Fibroblast of skin of abdomen (primary cell): ENCODE results near the gene EGFR.

Experiments used
- DNase-seq: peaks from one replicate; pipeline ENCODE4 v3.0.0-alpha.2; 2013

EGFR gene

DNA sequence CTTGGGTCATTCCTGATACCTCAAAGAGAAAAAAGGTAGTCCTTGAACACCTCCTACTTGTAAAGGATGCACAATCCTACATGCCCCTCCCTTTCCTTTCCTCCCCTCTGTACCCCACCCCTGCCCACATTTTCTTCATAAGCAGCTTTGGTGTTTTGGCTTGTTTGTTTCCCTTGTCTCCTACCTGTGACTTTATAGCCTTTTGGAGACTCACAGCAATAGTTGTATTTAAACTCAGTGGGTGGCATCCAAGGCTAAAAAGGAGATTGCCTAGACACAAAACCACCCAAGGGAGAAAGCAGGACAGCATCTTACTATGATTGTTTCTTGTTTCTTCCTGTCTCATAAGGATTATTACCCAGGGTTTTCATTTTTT lies 63.4 kb downstream of the EGFR start:
- no peak for DNase-seq

GRCh38 chr7:55083206-55083605 lies 64.4 kb downstream of the EGFR start:
- DNase-seq = peak; percentile 91

DNA sequence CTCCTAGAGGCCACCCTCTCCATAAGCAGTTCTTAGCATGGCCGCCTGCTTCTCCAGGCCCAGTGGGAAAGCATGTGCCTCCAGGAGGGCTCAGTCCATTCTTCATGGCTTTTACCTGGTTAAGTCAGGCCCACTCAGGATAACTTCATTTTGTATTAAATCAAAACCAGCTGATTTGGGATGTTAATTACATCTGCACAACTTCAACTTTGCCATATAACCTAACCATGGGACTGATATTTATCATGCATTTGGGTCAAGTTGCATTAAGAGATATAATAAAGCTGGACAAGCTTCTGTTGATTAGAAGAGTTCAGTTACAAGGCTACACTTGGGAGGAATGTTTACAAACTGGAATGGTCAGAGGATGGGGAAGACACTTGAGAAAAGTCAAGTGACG lies 65.5 kb downstream of the EGFR start:
- no peak for DNase-seq

GRCh38 chr7:55085511-55086412 lies 66.9 kb downstream of the EGFR start:
- DNase-seq = no peak

- peak; percentile 85 for DNase-seq
Measured at GRCh38 chr7:55086413-55087201, 67.8 kb downstream of the EGFR start.

DNA sequence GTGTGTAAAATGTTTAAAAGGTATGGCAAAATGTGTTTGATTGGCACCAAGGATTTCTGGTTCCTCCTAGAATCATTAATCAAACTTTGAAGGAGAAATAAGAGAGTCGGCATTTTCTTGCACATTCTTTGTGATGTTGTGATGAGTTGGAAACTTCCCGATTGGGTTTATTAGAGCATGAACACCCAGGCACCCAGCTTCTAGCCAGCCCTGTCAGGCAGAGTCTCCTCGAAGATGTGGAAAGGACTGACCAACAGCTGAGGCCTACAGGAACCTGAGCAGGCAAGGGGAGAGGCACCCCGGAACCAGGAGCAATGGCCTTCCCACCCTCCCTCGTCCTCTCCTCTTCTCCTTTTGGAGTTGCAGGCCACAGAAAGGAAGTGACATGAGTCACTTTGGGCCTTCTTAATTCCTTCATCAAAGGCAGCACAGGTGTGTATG lies 68.7 kb downstream of the EGFR start:
- DNase-seq = no peak

DNA sequence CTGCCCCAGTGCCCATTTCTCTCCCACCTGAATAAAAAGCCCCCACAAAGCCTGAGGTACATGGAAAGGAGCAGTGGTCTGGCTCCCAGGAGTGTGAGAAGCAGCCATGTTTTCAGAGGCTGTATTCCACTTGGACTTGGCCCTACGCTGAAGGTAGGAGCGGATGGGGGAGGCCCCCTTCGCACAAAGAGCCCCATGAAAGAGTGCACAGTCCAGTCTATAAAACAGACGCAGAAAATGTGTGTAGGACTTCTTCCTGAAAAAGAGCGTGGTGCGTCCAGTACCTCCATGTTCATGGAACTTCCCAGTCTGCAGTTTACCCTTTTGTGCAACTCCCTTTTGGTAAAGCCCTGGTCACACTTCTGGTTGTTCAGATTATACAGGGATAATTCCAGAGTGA lies 69.3 kb downstream of the EGFR start:
- DNase-seq = no peak

DNA sequence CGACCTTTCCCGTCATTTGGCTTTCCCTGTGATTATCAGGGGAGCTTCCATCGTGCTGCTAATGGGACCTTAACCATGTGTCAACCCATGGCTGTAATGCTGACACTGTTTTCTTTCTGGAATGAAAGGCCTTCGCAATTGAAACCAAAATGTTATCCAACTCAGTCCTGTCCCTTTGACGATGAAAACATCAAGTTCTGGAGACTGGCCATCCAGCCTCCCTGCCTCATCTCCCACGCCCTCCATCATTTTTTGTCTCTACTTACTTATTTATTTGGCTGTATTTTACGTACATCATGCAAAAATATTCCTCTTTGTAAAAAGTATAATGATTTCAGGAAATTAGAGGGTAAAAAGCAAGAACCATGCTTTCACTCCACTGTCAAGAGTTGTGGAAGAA lies 69.8 kb downstream of the EGFR start:
- no peak for DNase-seq

DNA sequence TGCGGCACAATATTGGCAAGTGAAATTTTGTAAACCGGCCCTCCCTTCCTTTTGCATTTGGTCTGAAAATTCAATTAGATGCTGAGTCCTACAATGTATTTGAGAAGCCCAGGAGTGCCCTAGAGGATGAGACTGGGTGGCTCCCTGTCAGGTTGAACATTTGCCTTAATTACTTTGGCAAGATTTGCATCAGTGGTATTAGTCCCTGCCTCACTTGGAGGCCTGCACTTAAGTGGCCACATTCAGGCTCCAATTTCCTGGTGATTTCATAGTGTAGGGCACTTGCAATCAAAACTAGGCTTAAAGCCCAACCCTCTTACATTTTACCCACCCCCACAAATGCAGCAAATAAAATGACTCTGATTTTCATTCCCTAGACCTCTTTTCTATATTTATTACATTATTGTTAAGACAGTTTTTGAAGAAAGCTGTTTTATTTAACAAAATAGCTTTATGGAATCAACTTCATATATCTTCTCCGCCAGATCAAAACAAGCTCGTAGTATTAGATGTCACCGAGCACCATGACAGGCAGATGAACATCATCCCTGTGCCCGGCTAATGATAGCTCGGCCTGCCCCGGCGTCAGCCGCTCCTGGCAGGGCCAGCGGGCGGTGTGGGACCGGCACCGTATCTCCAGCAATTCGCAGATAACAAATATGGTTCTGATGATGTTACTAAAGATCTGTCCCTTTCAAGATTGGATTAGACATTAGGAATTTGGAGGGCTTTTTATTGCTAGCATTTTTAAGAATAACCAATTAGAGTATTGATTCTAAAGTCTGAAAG lies 73.6 kb downstream of the EGFR start:
- DNase-seq = no peak

DNA sequence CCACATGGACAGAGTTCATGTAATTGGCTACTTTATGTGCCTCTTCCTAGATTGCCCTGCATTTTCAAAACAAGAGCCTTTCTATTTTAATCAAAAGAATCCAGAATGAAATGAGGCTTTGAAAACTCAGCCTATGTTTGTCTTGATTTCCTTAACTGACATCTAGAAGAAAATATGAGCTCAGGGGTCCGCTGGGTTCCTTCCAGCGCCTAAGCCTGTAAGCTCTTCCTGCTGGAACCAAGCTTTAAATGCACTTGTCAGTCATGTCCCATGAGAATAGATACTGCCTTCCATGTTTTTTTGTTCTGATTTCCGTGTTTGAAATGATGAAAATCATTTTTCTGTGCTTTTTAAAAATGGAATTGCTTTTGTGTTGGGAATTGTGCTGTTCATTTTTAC lies 74.2 kb downstream of the EGFR start:
- DNase-seq = no peak

DNA sequence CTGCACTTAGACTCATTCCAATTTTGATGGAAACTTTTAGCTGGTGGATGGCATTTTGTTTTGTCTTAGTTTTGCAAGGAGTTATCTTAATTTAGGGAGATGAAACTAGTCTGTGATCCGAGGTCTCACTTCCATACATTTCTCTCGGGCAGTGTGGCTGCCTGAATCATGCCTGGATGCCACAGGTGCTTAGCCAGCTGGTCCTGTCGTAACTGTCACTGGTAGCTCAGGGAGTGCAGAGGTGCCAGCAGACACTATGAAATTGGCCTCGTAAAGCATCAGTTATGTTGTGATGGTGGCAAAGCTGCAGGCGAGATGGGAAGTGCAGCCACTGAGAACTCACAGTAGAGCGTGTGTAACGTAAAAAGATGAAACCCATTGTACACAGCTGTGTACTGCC lies 74.9 kb downstream of the EGFR start:
- DNase-seq = no peak

GRCh38 chr7:55094092-55094690 lies 75.4 kb downstream of the EGFR start:
- DNase-seq = no peak

DNA sequence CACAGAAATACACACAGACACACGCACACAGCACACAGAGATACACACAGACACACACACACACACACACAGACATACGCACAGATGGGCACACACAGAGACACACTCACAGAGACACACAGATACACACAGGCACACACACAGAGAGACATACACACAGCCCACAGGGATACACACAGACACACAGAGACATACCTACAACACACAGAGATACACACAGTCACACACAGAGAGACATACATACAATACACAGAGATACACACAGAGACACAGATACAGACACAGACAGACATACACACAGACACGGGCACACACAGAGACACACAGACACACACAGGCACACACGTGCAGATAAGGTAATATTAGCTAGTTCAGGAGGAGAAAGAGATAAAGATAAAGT lies 76.9 kb downstream of the EGFR start:
- DNase-seq = no peak

DNA sequence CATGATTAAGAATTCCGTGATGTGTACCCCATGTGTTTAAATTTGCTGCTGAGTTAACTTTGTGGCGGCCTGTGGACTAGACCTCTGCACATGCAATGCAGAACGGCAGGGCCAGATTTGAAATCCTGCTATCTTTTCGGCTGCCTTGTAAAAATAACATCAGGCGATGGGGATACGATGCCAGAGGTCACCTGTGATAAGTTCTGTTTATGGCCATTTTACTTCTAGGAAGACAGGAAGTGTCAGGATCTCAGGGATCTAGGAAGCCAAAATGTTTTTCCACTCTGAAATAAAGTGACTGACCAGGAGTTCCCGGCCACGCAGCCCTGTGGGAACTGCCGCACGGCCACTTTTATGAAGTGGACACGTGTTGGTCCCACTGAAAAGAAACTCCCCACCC lies 77.5 kb downstream of the EGFR start:
- no peak for DNase-seq

DNA sequence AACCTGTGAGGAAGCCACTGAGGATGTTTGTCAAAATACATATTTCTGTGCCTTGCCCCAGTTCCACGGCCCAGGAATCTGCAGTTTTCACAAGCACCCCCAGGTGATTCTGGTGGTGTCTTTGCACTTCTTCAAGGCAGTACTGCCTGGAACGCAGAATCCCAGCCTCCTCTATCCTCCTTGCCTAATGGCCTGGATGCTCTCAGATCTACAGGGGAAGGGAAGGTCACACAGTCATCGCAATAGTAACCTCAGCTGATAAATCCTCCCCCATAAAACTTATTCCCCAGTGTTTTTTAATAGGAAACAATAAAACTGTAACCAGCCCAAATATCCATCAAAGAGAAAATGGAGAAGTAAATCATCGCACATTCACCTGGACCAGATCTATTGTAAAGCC lies 78.3 kb downstream of the EGFR start:
- DNase-seq = no peak

- peak; percentile 45 for DNase-seq
Measured at GRCh38 chr7:55099066-55099820, 80.4 kb downstream of the EGFR start.

GRCh38 chr7:55099821-55100543 lies 81.2 kb downstream of the EGFR start:
- no peak for DNase-seq

DNA sequence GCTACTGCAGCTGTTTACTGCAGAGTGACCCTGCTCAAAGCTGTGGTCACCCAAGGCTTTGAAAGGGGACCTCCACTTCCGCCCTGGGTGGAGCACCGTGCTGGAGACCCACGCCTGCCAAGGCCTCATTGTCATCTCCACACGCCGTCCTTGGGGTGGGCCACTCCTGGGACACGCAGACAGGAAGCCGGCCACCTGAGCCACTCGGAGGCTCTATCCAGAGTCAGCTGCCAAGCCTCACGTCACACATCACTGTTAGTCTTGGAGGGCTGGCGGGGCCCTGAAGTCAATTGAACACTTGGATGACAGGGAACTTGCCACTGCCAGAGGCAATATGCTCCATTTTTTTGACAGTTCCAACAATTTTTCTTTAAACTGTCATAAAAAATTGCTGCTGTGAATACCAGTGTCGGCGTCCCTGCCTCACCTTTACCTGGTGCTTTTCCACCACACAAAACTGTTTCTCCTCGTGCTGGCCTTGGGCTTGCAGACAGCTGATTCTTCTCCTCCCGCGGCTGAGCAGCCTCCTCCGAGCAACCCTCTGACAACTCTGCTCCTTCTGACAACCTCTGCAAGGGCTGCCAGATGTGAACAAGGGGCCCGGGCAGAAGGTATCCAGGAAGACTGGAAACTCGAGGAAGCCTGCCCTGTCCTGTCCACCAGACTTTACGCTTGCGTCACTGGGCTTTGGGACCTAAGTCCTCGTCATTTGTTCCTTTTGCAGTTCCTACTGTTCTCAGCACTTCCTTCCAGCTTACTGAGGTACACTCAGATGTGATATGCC lies 81.9 kb downstream of the EGFR start:
- no peak for DNase-seq

GRCh38 chr7:55101359-55101758 lies 82.5 kb downstream of the EGFR start:
- DNase-seq = no peak

- DNase-seq = no peak
Measured at GRCh38 chr7:55104123-55104522, 85.3 kb downstream of the EGFR start.
